Lower lobe of right lung (tissue), 2 donors: Measurements from ENCODE around the gene CLPX. TPM values are rescaled to one million over a fixed set of nuclear protein-coding genes. Genes with fewer than 3 reads are reported as not detected.
"Not testable (repeated sequence)": the region's sequence is repeated elsewhere in the genome, so short reads cannot be mapped to it uniquely, and the experiment has no call there.

Experiments used
- ATAC-seq, 2 donors: fragments of 200-7000 bp; cut with Tn5 transposase; one replicate each; pipeline ENCODE4 v1.9.1; 2020 to 2022; ENCODE audit warnings: mild to moderate bottlenecking in 2 of 2, moderate library complexity in 2 of 2
- DNase-seq: peaks from one replicate; pipeline ENCODE4 v3.0.0-alpha.2; 2020
- H3K27ac ChIP-seq: fragments of 200-600 bp; one replicate; pipeline ENCODE4 v1.8.0; 2022
- H3K27me3 ChIP-seq: fragments of 200-600 bp; one replicate; pipeline ENCODE4 v1.8.0; 2022; ENCODE audit warnings: low read depth
- H3K36me3 ChIP-seq: fragments of 200-600 bp; one replicate; pipeline ENCODE4 v1.8.0; 2022; ENCODE audit warnings: mild to moderate bottlenecking
- H3K4me1 ChIP-seq: fragments of 200-600 bp; one replicate; pipeline ENCODE4 v1.8.0; 2022
- H3K4me3 ChIP-seq: fragments of 200-600 bp; one replicate; pipeline ENCODE4 v1.8.0; 2022; ENCODE audit warnings: mild to moderate bottlenecking
- H3K9me3 ChIP-seq: fragments of 200-600 bp; one replicate; pipeline ENCODE4 v1.8.0; 2022
- intact Hi-C: fragments of 100-400 bp; cut with DNase I; formaldehyde crosslinking; loops from one replicate; pipeline ENCODE4 v1.11.0; 2022
- total RNA-seq: library from RNA; stranded (reverse); fragmentation: NEBNext Ultra II Directional; extraction: Animal tissue kit (Norgen Biotek cat#: 25700); gene quantifications from one replicate; pipeline ENCODE4 v1.2.1, GENCODE V29; 2021
- TF ChIP-seq, protein P1 (sequence below): fragments of 200-600 bp; IDR thresholded peaks from one replicate; pipeline ENCODE4 v1.8.0; 2022; ENCODE audit warnings: antibody characterized with exemption, mild to moderate bottlenecking
- donor health status: DM: no; HTN: yes; CAD: no; lungs with severe emphysema.

Gene CLPX
- total RNA-seq, 1 donor from 2014 or later: 43.4 TPM

- H3K4me3 ChIP-seq, H3K36me3 ChIP-seq, H3K27me3 ChIP-seq, intact Hi-C loops, H3K27ac ChIP-seq, H3K9me3 ChIP-seq, ATAC-seq, DNase-seq: not testable (repeated sequence)
- peaks cover 14% of the 10 kb centered on the region for H3K4me1 ChIP-seq
Measured at GRCh38 chr15:65137089-65137488, 48.1 kb downstream of the CLPX start.

GRCh38 chr15:65134538-65134937, 50.6 kb downstream of the CLPX start:
- intact Hi-C loops: no loop called here
- no peak for ATAC-seq
- Histone ChIP-seq H3K27me3 (no peaks in the 10 kb centered on the region), H3K36me3 (peaks cover 15% of the 10 kb centered on the region), H3K4me3 (no peak overlapping the region), H3K9me3 (no peaks in the 10 kb centered on the region), H3K27ac (peak overlapping the region; percentile 90), H3K4me1 (peaks cover 34% of the 10 kb centered on the region)
- TF ChIP-seq, protein P1, sequence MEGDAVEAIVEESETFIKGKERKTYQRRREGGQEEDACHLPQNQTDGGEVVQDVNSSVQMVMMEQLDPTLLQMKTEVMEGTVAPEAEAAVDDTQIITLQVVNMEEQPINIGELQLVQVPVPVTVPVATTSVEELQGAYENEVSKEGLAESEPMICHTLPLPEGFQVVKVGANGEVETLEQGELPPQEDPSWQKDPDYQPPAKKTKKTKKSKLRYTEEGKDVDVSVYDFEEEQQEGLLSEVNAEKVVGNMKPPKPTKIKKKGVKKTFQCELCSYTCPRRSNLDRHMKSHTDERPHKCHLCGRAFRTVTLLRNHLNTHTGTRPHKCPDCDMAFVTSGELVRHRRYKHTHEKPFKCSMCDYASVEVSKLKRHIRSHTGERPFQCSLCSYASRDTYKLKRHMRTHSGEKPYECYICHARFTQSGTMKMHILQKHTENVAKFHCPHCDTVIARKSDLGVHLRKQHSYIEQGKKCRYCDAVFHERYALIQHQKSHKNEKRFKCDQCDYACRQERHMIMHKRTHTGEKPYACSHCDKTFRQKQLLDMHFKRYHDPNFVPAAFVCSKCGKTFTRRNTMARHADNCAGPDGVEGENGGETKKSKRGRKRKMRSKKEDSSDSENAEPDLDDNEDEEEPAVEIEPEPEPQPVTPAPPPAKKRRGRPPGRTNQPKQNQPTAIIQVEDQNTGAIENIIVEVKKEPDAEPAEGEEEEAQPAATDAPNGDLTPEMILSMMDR: no peak
- no peak for DNase-seq

DNA sequence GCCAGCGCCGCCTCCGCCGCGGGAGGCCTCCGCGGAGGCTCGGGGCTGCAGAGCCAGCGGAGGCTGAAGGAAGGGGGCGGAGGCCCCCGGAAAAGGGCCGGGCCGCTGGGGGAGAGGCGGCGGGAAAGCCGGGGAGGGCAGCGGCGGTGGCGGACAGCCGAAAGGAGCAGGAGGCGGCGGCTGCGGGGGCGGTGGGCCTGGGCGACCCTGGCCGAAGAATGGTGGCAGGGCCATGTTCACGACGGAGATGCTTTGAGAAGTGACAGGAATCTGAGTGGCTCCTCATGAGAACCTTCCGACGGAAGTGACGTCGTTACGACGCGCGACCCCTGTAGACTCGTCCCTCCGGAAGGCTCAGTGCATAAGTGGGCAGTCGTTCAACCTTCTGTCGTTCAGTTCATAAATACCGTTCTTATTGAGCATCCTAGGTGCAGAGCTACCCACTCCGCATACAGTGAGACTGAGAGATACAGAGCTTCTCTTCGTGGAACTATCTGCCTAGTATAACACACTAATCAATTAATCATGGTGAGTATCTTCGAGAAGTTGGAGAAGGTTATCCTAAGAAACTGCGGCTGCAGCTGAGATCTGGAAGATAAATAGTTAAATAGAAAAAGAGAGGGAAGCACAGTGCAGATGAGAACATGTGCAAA, 51.5 kb downstream of the CLPX start, which contains the start of gene PDCD7:
TSS of gene PDCD7 (minus strand) at position 261 of the 653 bp plus-strand sequence. CDS start at position 234, 27 bp downstream.
- H3K4me3 ChIP-seq: peak within 1 kb of the TSS; percentile 84
- ATAC-seq (peak; percentile 94 to 96), DNase-seq (peak; percentile 95)
- intact Hi-C loops: no loop called here
- TF ChIP-seq, protein P1: no peak
- H3K9me3 ChIP-seq: no peaks in the 10 kb centered on the region
- peak within 1 kb of the TSS; percentile 90 for H3K27ac ChIP-seq
- peaks cover 23% of the 10 kb centered on the region for H3K36me3 ChIP-seq
- peaks cover 34% of the 10 kb centered on the region for H3K4me1 ChIP-seq
- H3K27me3 ChIP-seq: no peaks in the 10 kb centered on the region

- DNase-seq (peak; percentile 75), ATAC-seq (peak; percentile 81 to 88)
- Histone ChIP-seq H3K4me3 (peak overlapping the region; percentile 84), H3K27ac (peak overlapping the region; percentile 90), H3K9me3 (no peaks in the 10 kb centered on the region), H3K36me3 (peaks cover 30% of the 10 kb centered on the region), H3K27me3 (no peaks in the 10 kb centered on the region), H3K4me1 (peaks cover 34% of the 10 kb centered on the region)
- TF ChIP-seq, protein P1: no peak
- intact Hi-C loops: no loop called here
Measured at GRCh38 chr15:65132878-65133547, 52.1 kb downstream of the CLPX start.

DNA sequence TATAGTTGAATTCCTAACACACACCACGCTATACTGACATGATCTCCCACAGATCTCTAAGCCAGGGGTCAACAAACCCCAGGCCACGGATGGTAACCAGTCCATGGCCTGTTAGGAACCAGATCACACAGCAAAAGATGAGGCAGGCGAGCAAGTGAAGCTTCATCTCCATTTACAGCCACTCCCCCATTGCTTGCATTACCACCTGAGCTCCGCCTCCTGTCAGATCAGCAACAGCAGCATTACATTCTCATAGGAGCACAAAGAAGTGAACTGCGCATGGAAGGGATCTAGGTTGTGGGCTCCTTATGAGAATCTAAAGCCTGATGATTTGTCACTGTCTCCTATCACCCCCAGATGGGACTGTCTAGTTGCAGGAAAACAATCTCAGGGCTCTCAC, 54.2 kb downstream of the CLPX start:
- no peaks in the 10 kb centered on the region for H3K27me3 ChIP-seq
- ATAC-seq (no peak), DNase-seq (no peak)
- TF ChIP-seq, protein P1: no peak
- H3K4me1 ChIP-seq: peaks cover 34% of the 10 kb centered on the region
- H3K9me3 ChIP-seq: no peaks in the 10 kb centered on the region
- H3K27ac ChIP-seq: no peak overlapping the region
- H3K4me3 ChIP-seq: no peak overlapping the region
- intact Hi-C loops: no loop called here
- H3K36me3 ChIP-seq: peaks cover 48% of the 10 kb centered on the region

GRCh38 chr15:65115542-65115941, 69.6 kb downstream of the CLPX start:
- no peaks in the 10 kb centered on the region for H3K4me1 ChIP-seq
- no peak for ATAC-seq
- TF ChIP-seq, protein P1: no peak
- no peaks in the 10 kb centered on the region for H3K9me3 ChIP-seq
- intact Hi-C loops: no loop called here
- no peak overlapping the region for H3K27ac ChIP-seq
- H3K27me3 ChIP-seq: no peaks in the 10 kb centered on the region
- no peak for DNase-seq
- H3K4me3 ChIP-seq: no peak overlapping the region
- H3K36me3 ChIP-seq: peaks cover 91% of the 10 kb centered on the region
